ENCODE results near the gene CHEK1.
A peak's percentile ranks its signal among the peaks of the same experiment; 100 is the strongest.

The CHEK1 gene

GRCh38 chr11:125588505-125588904 is 36.5 kb upstream of the CHEK1 start:
- TF ChIP-seq, protein P1, sequence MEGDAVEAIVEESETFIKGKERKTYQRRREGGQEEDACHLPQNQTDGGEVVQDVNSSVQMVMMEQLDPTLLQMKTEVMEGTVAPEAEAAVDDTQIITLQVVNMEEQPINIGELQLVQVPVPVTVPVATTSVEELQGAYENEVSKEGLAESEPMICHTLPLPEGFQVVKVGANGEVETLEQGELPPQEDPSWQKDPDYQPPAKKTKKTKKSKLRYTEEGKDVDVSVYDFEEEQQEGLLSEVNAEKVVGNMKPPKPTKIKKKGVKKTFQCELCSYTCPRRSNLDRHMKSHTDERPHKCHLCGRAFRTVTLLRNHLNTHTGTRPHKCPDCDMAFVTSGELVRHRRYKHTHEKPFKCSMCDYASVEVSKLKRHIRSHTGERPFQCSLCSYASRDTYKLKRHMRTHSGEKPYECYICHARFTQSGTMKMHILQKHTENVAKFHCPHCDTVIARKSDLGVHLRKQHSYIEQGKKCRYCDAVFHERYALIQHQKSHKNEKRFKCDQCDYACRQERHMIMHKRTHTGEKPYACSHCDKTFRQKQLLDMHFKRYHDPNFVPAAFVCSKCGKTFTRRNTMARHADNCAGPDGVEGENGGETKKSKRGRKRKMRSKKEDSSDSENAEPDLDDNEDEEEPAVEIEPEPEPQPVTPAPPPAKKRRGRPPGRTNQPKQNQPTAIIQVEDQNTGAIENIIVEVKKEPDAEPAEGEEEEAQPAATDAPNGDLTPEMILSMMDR (IDR thresholded peaks at IDR 0.05; ENCODE audit: borderline replicate concordance, insufficient read depth, low read depth, low read length) = no peak
- no peak overlapping the region for H3K4me3 ChIP-seq (ENCODE audit: low read depth, low read length)

- TF ChIP-seq, protein P1 (IDR thresholded peaks at IDR 0.05; ENCODE audit: borderline replicate concordance, insufficient read depth, low read depth, low read length) = no peak
- H3K4me3 ChIP-seq (ENCODE audit: low read depth, low read length) = peak overlapping the region; percentile 60
These were observed 33.2 kb upstream of the CHEK1 start for GRCh38 chr11:125591649-125592304.

DNA sequence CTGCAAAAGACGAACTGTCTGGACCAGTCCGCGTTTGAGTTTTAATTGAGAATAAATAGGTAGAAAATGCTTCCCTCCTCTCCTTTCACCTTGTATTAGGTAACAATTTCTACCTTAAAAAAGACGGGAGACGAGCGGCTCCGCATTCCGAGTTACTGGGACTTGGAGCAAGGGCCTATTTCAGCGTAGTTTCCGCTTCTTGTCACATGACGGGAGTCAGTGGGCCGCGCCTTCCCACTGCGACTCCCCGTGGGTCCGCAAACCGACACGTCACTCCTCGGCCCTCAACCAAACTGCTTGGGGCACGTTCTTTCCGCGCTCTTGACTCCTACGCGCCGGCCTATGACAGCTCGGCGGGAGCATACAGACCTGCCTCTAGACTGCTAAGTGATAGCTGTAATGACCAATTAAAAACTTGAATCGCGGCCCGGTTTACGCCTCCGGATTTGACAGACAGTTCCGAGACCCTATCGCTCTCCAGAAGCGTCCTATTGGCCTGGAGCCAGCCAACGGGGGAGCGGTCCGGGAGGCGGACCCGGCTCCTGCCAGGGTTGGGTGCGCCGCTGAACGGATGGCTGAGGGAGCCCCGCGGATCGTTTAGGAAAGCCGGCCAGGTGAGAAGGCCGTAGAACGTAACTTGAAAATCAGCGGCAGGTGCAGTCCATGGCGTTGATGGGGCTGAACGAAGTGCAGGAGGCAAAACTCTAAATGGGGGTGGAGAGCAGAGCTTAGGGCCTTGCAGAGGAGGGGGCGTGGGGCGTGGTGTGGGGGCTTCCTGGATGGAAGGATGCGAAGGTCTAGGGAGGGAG is 32.5 kb upstream of the CHEK1 start, which contains the start of gene STT3A:
STT3A (plus strand) TSS at position 548 of the 809 bp plus-strand sequence. CDS start 3,064 bp downstream, outside the sequence.
- peak within 1 kb of the TSS; percentile 80 for H3K4me3 ChIP-seq (ENCODE audit: low read depth, low read length)
- TF ChIP-seq, protein P1 (IDR thresholded peaks at IDR 0.05; ENCODE audit: borderline replicate concordance, insufficient read depth, low read depth, low read length) = no peak

DNA sequence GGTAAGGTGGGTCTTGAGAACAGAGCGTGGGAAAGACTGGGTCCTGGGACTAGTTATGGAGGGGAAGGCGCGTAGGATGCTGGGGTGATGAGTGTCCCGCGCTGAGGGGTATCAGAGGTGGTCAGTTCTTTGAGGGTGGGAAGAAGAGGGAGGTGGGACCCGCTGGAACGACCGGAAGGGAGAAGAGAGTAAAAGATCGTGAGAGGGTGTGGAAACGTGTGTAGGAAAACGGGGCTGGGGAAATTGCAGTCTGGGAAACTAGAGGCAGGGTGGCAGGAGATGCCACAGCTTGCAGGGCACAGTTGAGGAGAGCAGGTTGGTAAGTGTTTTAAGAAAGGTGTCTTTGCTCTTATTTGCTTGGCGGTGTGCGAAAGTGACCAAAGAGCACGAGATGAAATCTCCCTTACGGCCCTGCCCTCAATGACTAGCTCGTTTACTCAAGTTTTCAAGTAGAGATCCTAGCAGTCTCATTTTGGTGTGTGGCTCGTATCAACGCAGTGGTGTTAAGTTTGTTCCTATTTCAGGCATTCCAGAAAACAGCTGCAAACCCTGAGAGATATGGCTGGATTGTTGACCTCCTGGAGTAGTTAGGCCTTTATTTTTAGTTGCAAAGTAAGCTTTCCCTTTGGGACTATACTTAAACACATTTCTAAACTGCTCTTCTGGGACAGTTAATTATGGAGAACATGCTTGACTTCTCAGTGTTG is 31.7 kb upstream of the CHEK1 start:
- TF ChIP-seq, protein P1 (IDR thresholded peaks at IDR 0.05; ENCODE audit: borderline replicate concordance, insufficient read depth, low read depth, low read length) = no peak

GRCh38 chr11:125594958-125595357 is 30.0 kb upstream of the CHEK1 start:
- no peak overlapping the region for H3K4me3 ChIP-seq (ENCODE audit: low read depth, low read length)
- TF ChIP-seq, protein P1 (IDR thresholded peaks at IDR 0.05; ENCODE audit: borderline replicate concordance, insufficient read depth, low read depth, low read length) = no peak

More for the DNA sequence above, 31.7 kb upstream of the CHEK1 start:
- H3K4me3 ChIP-seq (ENCODE audit: low read depth, low read length) = peak overlapping the region; percentile 80

- TF ChIP-seq, protein P1 (IDR thresholded peaks at IDR 0.05; ENCODE audit: borderline replicate concordance, insufficient read depth, low read depth, low read length) = no peak
- H3K4me3 ChIP-seq (ENCODE audit: low read depth, low read length) = no peak overlapping the region
These were observed 24.3 kb upstream of the CHEK1 start for GRCh38 chr11:125600663-125601062.
